Heart left ventricle (tissue), 13 donors: ENCODE data around the gene PSMA2.
"Not testable (repeated sequence)": the region's sequence is repeated elsewhere in the genome, so short reads cannot be mapped to it uniquely, and the experiment has no call there.

Experiments used
- POLR2A ChIP-seq, 2 donors: fragments of 450-650 bp; IDR thresholded peaks; one replicate each; pipeline ENCODE4 v1.6.1; 2017; ENCODE audit warnings: antibody characterized with exemption in 2 of 2, mild to moderate bottlenecking in 2 of 2, moderate library complexity in 2 of 2
- TF ChIP-seq, protein P1 (sequence below), 12 donors: fragments of 200-600 bp; sonication (generic) in 4 of 12; IDR thresholded peaks; one replicate each; pipeline versions ENCODE4 v1.5.0 to v1.8.0; 2018 to 2022; ENCODE audit warnings: antibody characterized with exemption in 12 of 12, mild to moderate bottlenecking in 5 of 12
- donor health status: ischemic (EF 13 %, LVEDD 7.1; RV severe dilation, severe dysfunction).
- donor health status: DM: no; HTN: yes; CAD: no.
- donor health status: DM: no; HTN: no; CAD: no.
- donor health status: ischemic (EF 25% LVEDD 6.9; RV normal size, moderate dysfunction).
- donor health status: ischemic (EF 25% LVEDD 5.7; RV mildly dilated, moderate dysfunction).
- donor health status: ischemic (EF 35%, LVEDD 5.7; RV mildly dilated, moderate dysfunction).
- donor health status: nonischemic (EF 11% LVEDD 7.7; RV severe dilation, severe dysfunction).
- donor health status: DM: yes; HTN: yes; CAD: no.
- donor health status: PGD.
- donor health status: ischemic (EF 29% LVEDD 5.4; RV normal size, mild dysfunction).
- donor health status: nonischemic (EF 23%, LVEDD 6.1; RV moderate dilation, normal function).

GRCh38 chr7:42885183-42885582 lies 46.8 kb downstream of the PSMA2 start:
- TF ChIP-seq, protein P1, sequence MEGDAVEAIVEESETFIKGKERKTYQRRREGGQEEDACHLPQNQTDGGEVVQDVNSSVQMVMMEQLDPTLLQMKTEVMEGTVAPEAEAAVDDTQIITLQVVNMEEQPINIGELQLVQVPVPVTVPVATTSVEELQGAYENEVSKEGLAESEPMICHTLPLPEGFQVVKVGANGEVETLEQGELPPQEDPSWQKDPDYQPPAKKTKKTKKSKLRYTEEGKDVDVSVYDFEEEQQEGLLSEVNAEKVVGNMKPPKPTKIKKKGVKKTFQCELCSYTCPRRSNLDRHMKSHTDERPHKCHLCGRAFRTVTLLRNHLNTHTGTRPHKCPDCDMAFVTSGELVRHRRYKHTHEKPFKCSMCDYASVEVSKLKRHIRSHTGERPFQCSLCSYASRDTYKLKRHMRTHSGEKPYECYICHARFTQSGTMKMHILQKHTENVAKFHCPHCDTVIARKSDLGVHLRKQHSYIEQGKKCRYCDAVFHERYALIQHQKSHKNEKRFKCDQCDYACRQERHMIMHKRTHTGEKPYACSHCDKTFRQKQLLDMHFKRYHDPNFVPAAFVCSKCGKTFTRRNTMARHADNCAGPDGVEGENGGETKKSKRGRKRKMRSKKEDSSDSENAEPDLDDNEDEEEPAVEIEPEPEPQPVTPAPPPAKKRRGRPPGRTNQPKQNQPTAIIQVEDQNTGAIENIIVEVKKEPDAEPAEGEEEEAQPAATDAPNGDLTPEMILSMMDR (IDR thresholded peaks at IDR 0.05), result not testable (repeated sequence)
- TF ChIP-seq POLR2A (IDR thresholded peaks at IDR 0.05), result not testable (repeated sequence)
